GM06990 (cell line): ENCODE measurements around the gene APBB3.

Experiments
- DNase-seq: peaks from one replicate; pipeline ENCODE4 v3.0.0-alpha.2; 2011; ENCODE audit not compliant: insufficient read length; ENCODE audit errors: extremely low read depth
- H3K27me3 ChIP-seq: replicated peaks from 2 replicates; pipeline ENCODE4 v1.6.0; 2011; ENCODE audit warnings: low read length; ENCODE audit not compliant: control insufficient read depth, insufficient read depth
- H3K36me3 ChIP-seq: 2 replicates; pipeline ENCODE4 v1.5.1; 2011; ENCODE audit warnings: low read length; ENCODE audit not compliant: control insufficient read depth, insufficient read depth
- H3K4me3 ChIP-seq: replicated peaks from 2 replicates; pipeline ENCODE4 v1.5.1; 2011; ENCODE audit warnings: low read depth, mild to moderate bottlenecking, control low read depth, low read length
- CTCF ChIP-seq: IDR thresholded peaks from 2 replicates; pipeline ENCODE4 v1.5.1; 2011; ENCODE audit warnings: low read length, control low read depth, mild to moderate bottlenecking, inconsistent platforms; ENCODE audit not compliant: insufficient read depth, poor library complexity, severe bottlenecking

Gene APBB3

DNA sequence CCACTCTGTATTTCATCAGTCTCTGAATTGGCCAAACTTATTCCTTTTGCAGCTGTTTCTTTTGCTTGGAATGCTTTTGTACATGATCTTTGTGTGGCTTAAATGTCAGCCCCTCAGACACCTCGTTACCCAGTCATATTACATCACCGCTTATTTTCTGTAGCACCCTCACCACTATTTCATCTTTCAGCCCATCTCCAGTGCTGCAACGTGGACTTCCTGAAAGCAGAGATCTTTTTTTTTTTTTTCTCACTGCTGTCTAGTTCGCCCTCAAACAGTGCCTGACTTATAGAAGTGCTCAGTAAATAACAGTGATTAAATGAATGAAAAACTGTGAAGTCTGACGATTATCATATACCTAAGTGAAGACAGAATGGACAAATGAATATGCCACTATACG lies 8.0 kb downstream of the APBB3 start:
- no peak for DNase-seq
- H3K36me3 ChIP-seq: peaks cover 9% of the 10 kb centered on the region
- no peaks in the 10 kb centered on the region for H3K27me3 ChIP-seq
- H3K4me3 ChIP-seq: peak overlapping the region; percentile 90
- TF ChIP-seq CTCF: no peak

GRCh38 chr5:140555747-140556312 lies 8.6 kb downstream of the APBB3 start:
- peak overlapping the region; percentile 90 for H3K4me3 ChIP-seq
- H3K36me3 ChIP-seq: peaks cover 12% of the 10 kb centered on the region
- H3K27me3 ChIP-seq: no peaks in the 10 kb centered on the region
- no peak for TF ChIP-seq CTCF
- no peak for DNase-seq

GRCh38 chr5:140554454-140554853 lies 9.9 kb downstream of the APBB3 start:
- peak overlapping the region; percentile 8 for H3K4me3 ChIP-seq
- no peak for TF ChIP-seq CTCF
- H3K27me3 ChIP-seq: no peaks in the 10 kb centered on the region
- no peak for DNase-seq
- peaks cover 18% of the 10 kb centered on the region for H3K36me3 ChIP-seq

GRCh38 chr5:140553657-140554056 lies 10.7 kb downstream of the APBB3 start:
- no peak for TF ChIP-seq CTCF

DNA sequence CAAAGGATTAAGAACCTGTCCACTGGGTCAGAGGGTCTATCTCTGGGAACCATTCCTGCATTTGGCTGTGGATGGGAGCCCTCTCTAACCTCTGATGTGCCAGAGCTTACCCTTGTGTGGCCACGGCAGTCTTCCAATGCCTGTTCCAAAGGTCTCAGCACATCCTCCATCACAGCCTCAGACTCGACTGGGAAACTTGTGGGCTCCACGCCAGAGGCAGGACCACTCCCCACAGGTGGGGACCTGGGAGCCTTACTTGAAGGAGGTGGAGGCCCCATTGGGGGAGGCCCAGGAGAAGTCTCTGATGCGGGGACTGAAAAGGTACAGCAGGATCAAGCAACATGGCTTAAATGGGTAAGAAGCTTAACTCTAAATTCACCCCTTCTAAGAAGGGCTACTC lies 12.5 kb downstream of the APBB3 start:
- H3K36me3 ChIP-seq: peaks cover 26% of the 10 kb centered on the region

More at GRCh38 chr5:140553657-140554056, 10.7 kb downstream of the APBB3 start:
- H3K36me3 ChIP-seq: peaks cover 22% of the 10 kb centered on the region
- 0 out of 2 replicates have a peak overlapping the region, but pooled peaks have one; percentile 15 for H3K4me3 ChIP-seq
- DNase-seq: no peak
- no peaks in the 10 kb centered on the region for H3K27me3 ChIP-seq

More for the DNA sequence above, 12.5 kb downstream of the APBB3 start:
- no peak for DNase-seq
- no peak for TF ChIP-seq CTCF
- H3K27me3 ChIP-seq: no peaks in the 10 kb centered on the region
- H3K4me3 ChIP-seq: no peak overlapping the region
